Measurements from ENCODE around the gene SYT4.
"Not testable (repeated sequence)": the region's sequence is repeated elsewhere in the genome, so short reads cannot be mapped to it uniquely, and the experiment has no call there.

SYT4 gene

GRCh38 chr18:43277164-43277600 is at the start of gene SYT4:
TSS of gene SYT4 (minus strand) at chr18:43277490. CDS start at chr18:43277281, 209 bp downstream.
- no peak for TF ChIP-seq POLR2A (IDR thresholded peaks at IDR 0.05; ENCODE audit: low read length)
- TF ChIP-seq GATA1 (IDR thresholded peaks at IDR 0.05; ENCODE audit: low read depth, low read length) = no peak
- DNase-seq = no peak

- TF ChIP-seq POLR2A (IDR thresholded peaks at IDR 0.05; ENCODE audit: low read length) (no peak), GATA1 (IDR thresholded peaks at IDR 0.05; ENCODE audit: low read depth, low read length) (no peak)
- no peak for DNase-seq
Measured at GRCh38 chr18:43322132-43322531, 44.8 kb upstream of the SYT4 start.

- TF ChIP-seq GATA1 (IDR thresholded peaks at IDR 0.05; ENCODE audit: low read depth, low read length) (no peak), POLR2A (IDR thresholded peaks at IDR 0.05; ENCODE audit: low read length) (no peak)
- DNase-seq = no peak
Measured at GRCh38 chr18:43314941-43315340, 37.7 kb upstream of the SYT4 start.

- TF ChIP-seq POLR2A (IDR thresholded peaks at IDR 0.05; ENCODE audit: low read length) (no peak), GATA1 (IDR thresholded peaks at IDR 0.05; ENCODE audit: low read depth, low read length) (no peak)
- no peak for DNase-seq
Measured at GRCh38 chr18:43312891-43313290, 35.6 kb upstream of the SYT4 start.

GRCh38 chr18:43310239-43310638 is 32.9 kb upstream of the SYT4 start:
- no peak for DNase-seq
- TF ChIP-seq GATA1 (IDR thresholded peaks at IDR 0.05; ENCODE audit: low read depth, low read length) (no peak), POLR2A (IDR thresholded peaks at IDR 0.05; ENCODE audit: low read length) (no peak)

GRCh38 chr18:43303376-43303775 is 26.1 kb upstream of the SYT4 start:
- no peak for TF ChIP-seq POLR2A (IDR thresholded peaks at IDR 0.05; ENCODE audit: low read length)
- TF ChIP-seq GATA1 (IDR thresholded peaks at IDR 0.05; ENCODE audit: low read depth, low read length) = no peak

GRCh38 chr18:43286187-43286586 is 8.9 kb upstream of the SYT4 start:
- not testable (repeated sequence) for DNase-seq

More at GRCh38 chr18:43303376-43303775, 26.1 kb upstream of the SYT4 start:
- DNase-seq = peak in 1 of 2 experiments; percentile 8

GRCh38 chr18:43283299-43283698 is 6.0 kb upstream of the SYT4 start:
- TF ChIP-seq GATA1 (IDR thresholded peaks at IDR 0.05; ENCODE audit: low read depth, low read length) (no peak), POLR2A (IDR thresholded peaks at IDR 0.05; ENCODE audit: low read length) (no peak)
- no peak for DNase-seq

GRCh38 chr18:43279015-43279744 is 1.9 kb upstream of the SYT4 start:
- TF ChIP-seq POLR2A (IDR thresholded peaks at IDR 0.05; ENCODE audit: low read length) (no peak), GATA1 (IDR thresholded peaks at IDR 0.05; ENCODE audit: low read depth, low read length) (no peak)
- DNase-seq = peak; percentile 19 to 32

- no peak for DNase-seq
- no peak for TF ChIP-seq GATA1 (IDR thresholded peaks at IDR 0.05; ENCODE audit: low read depth, low read length)
- TF ChIP-seq POLR2A (IDR thresholded peaks at IDR 0.05; ENCODE audit: low read length) = no peak
Measured at GRCh38 chr18:43278355-43278754, 1.1 kb upstream of the SYT4 start.

- DNase-seq = no peak
- TF ChIP-seq POLR2A (IDR thresholded peaks at IDR 0.05; ENCODE audit: low read length) (no peak), GATA1 (IDR thresholded peaks at IDR 0.05; ENCODE audit: low read depth, low read length) (no peak)
Measured at GRCh38 chr18:43276491-43276890, 799 bp downstream of the SYT4 start.

- TF ChIP-seq POLR2A (IDR thresholded peaks at IDR 0.05; ENCODE audit: low read length) (no peak), GATA1 (IDR thresholded peaks at IDR 0.05; ENCODE audit: low read depth, low read length) (no peak)
Measured at GRCh38 chr18:43275546-43275945, 1.7 kb downstream of the SYT4 start.

GRCh38 chr18:43274526-43274925 is 2.8 kb downstream of the SYT4 start:
- TF ChIP-seq POLR2A (IDR thresholded peaks at IDR 0.05; ENCODE audit: low read length) = no peak
- TF ChIP-seq GATA1 (IDR thresholded peaks at IDR 0.05; ENCODE audit: low read depth, low read length) = no peak
- DNase-seq = no peak

More at GRCh38 chr18:43275546-43275945, 1.7 kb downstream of the SYT4 start:
- DNase-seq = no peak

GRCh38 chr18:43271593-43272432 is 5.5 kb downstream of the SYT4 start:
- no peak for TF ChIP-seq GATA1 (IDR thresholded peaks at IDR 0.05; ENCODE audit: low read depth, low read length)
- peak; percentile 58 to 78 for DNase-seq

GRCh38 chr18:43267818-43268217 is 9.5 kb downstream of the SYT4 start:
- TF ChIP-seq POLR2A (IDR thresholded peaks at IDR 0.05; ENCODE audit: low read length) = no peak
- no peak for TF ChIP-seq GATA1 (IDR thresholded peaks at IDR 0.05; ENCODE audit: low read depth, low read length)
- DNase-seq = no peak
